GM12872 (cell line): ENCODE measurements around the gene GOLIM4.

Source experiments
- TF ChIP-seq, protein P1 (sequence below): IDR thresholded peaks from 3 replicates; pipeline ENCODE4 v1.5.1; 2011; ENCODE audit warnings: low read depth, mild to moderate bottlenecking, low read length, moderate library complexity; ENCODE audit not compliant: insufficient read depth

GOLIM4 gene

DNA sequence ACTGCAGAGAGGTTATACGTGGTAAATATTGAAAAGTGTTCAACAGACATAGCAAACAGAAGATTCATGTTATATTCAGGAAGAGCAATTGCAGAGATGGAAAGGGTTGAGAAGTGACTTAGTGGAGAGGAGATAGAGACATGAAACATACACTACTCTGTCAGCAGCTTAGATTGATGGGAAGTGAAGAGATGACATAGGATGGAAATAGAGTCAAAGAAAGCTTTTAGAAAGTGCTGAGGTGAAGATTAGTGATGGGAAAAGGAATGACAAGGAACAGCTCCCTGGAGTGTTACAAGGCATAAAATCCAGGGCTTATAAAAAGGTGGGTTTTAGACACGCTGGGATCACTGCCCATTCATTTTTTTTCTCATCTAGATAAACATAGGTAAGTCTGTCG, 17.2 kb upstream of the GOLIM4 start:
- TF ChIP-seq, protein P1, sequence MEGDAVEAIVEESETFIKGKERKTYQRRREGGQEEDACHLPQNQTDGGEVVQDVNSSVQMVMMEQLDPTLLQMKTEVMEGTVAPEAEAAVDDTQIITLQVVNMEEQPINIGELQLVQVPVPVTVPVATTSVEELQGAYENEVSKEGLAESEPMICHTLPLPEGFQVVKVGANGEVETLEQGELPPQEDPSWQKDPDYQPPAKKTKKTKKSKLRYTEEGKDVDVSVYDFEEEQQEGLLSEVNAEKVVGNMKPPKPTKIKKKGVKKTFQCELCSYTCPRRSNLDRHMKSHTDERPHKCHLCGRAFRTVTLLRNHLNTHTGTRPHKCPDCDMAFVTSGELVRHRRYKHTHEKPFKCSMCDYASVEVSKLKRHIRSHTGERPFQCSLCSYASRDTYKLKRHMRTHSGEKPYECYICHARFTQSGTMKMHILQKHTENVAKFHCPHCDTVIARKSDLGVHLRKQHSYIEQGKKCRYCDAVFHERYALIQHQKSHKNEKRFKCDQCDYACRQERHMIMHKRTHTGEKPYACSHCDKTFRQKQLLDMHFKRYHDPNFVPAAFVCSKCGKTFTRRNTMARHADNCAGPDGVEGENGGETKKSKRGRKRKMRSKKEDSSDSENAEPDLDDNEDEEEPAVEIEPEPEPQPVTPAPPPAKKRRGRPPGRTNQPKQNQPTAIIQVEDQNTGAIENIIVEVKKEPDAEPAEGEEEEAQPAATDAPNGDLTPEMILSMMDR: no peak

DNA sequence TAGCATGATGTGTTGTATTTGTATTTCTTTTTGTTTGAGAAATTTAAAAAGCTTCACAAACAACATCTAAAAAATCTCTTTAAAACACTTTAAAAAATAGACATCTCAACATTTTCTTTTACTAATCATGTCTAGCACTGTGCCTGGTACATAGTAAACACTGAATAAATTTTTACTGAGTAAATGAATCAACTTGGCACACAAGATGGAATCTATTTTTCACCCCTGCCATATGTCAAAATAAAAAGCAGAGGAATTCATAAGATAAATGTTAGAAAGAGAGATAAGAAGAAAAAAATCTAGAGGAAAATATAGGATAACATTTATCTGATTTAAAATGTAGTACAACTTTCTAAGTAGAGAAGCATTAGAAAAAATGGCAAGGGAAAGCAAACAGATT, 8.6 kb upstream of the GOLIM4 start:
- TF ChIP-seq, protein P1: no peak

DNA sequence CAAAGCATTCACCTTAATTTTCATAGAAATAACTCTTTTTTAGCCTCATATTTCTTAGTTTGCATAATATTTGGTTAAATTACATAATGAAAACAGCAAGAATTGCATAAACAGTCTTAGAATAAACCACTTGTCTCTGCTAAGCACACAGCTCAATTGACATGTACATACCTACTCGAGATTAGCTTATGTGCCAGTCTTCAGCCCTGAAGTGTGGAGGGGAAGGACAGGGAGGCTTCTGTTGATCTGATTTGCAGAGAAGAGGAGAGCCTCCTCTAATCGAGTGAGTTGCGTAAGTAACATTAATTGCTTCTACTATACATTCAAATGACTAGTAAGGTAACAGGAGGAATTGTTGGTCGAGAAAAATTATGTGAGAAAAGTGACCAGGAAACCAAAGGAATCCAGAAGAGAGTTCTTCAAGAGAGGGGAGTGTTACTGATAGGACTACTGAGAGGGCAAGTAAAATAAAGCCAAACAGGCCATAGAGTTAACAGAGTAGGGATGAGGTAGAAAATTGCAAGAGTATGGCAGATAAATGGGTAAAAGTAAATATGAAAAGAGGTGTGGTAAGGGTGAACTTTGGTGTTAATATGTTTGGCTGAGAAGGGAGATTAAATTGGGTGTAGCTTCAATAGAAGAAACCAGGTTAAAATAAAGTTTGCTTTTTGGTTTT, 7.1 kb upstream of the GOLIM4 start:
- TF ChIP-seq, protein P1: no peak

DNA sequence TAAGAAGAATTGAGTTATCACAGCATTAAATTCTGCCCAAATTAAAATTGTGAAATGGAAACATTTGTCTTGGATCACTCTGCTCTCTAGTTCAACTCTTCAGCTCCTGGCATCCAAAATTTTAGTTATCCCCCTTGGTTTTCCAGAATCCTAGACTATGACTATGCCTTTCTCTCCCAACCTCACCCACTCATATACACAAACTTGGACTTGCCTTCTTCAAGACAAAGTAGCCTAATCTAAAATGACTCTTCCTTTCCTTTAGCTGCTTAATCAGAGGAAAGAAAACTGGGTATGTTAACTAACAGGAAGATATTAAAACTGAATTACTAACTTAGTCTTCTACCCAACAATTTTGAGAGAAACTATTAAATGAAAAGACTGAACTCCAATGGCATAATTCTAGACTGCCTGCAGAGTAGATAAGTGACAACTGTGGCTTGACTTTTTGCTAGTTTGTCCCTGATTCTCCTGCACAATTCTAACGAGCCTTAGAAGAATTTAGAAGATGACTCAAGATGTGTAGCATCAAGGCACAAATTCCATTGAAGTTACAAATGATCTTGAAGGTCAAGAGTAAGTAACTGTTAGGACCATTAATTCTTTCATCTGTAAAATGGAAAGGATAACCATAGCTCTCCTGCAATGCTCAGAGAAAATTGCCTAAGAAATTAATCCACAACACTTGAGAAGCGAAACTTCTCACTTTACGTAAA, 5.2 kb upstream of the GOLIM4 start:
- TF ChIP-seq, protein P1: no peak

DNA sequence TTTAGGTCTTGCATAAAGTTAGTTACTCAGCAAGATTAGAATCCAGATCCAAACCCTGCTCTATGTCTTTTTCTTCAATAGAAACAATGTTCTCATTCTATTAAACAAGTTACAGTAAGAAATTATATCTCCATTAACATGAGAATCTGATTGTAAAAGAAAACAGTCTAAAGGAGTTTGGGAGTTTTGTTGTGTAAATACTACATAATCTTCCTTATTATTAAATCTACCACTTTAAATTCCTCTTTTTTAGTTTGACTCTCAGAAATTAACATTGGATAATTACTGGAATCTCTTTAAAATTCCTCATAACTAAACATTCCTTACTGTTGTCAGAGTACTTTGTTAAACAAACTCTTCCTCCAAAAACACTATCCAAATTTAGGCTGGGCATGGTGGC, 1.7 kb upstream of the GOLIM4 start:
- TF ChIP-seq, protein P1: no peak

DNA sequence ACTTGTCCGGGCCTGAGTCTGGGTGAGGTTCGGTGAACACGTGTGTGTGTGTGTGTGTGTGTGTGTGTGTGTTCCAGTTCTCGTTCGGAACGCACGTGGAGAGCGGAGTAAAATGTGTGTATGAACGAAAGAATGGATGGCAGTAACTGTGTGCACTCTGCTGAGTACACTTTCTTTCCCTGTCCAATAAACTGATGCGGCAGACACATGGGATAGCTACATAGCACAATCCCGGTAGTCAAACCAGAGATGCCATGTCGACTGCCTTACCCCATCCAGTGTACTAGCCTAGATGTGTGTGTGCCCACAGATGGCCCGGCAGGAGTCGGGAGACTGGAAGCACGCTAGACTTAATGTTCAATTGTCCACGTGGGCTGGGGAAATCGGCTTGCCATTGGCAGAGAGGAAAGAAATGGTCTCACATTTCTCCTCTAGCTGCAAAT, 507 bp upstream of the GOLIM4 start:
- TF ChIP-seq, protein P1: no peak

DNA sequence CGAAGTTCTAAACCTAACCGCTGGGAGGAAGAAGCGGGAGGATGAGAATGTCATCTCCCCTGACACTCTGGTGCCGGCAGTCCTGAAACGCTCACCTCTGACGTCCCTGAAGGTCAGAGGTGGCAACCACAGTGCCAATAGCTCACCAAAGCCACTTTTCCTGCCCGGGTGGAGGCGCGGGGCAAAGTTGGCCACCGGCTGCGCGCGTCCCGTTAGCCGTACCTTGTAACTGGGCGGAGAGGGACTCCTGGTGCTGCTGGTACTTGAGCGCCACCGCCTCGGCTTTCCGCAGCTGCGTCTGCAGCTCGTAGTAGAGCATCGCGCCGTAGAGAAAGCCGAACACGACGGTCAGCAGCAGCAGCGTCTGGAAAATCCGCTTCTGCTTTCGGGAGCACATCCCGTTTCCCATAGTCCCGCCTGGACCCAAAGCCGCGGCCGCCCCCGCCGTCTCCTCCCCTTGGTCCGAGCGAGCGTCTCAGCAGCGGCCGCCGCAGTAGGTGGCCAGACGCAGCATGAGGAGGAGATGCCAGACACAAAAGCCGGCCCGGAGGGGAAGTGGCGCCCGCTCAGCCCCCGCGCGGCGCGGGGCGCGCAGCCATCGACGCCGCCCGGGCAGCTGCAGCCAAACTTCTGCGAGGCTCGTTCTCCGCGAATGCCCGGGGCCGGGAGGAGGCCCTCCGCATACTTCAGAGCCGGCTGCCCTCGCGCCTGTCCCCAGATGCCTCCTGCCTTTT, 680 bp downstream of the GOLIM4 start:
- TF ChIP-seq, protein P1: peak; percentile 37; the same call in 1 of the 3 replicates
